HG02884 (cell line): ENCODE data around the gene TECPR1.
A peak's percentile ranks its signal among the peaks of the same experiment; 100 is the strongest.

Experiments
- ATAC-seq: cut with Tn5 transposase; IDR thresholded peaks from one replicate; pipeline ENCODE4 v1.9.1; 2021; ENCODE audit warnings: mild to moderate bottlenecking, moderate library complexity; ENCODE audit not compliant: unreplicated experiment

The TECPR1 gene

GRCh38 chr7:98285157-98286092 is 33.4 kb upstream of the TECPR1 start:
- no peak for ATAC-seq

GRCh38 chr7:98284335-98285036 is 32.5 kb upstream of the TECPR1 start:
- no peak for ATAC-seq

GRCh38 chr7:98283887-98284222 is 31.8 kb upstream of the TECPR1 start:
- ATAC-seq = no peak

- ATAC-seq = no peak
Observed at GRCh38 chr7:98283127-98283886, 31.3 kb upstream of the TECPR1 start.

- ATAC-seq = no peak
Observed at GRCh38 chr7:98282703-98283102, 30.7 kb upstream of the TECPR1 start.

GRCh38 chr7:98281757-98282606 is 29.9 kb upstream of the TECPR1 start:
- peak; percentile 31 for ATAC-seq

GRCh38 chr7:98280791-98281756 is 29.0 kb upstream of the TECPR1 start, which contains the start of gene BRI3:
TSS of gene BRI3 (plus strand) at chr7:98281686. CDS start at chr7:98281796, 110 bp downstream.
- peak; percentile 70 for ATAC-seq

- no peak for ATAC-seq
Observed at GRCh38 chr7:98280296-98280695, 28.3 kb upstream of the TECPR1 start.

GRCh38 chr7:98278936-98279335 is 26.9 kb upstream of the TECPR1 start:
- no peak for ATAC-seq

- no peak for ATAC-seq
Observed at GRCh38 chr7:98278408-98278807, 26.4 kb upstream of the TECPR1 start.

- no peak for ATAC-seq
Observed at GRCh38 chr7:98276241-98276761, 24.3 kb upstream of the TECPR1 start.

GRCh38 chr7:98267303-98267702 is 15.3 kb upstream of the TECPR1 start:
- no peak for ATAC-seq

- no peak for ATAC-seq
Observed at GRCh38 chr7:98266840-98267239, 14.8 kb upstream of the TECPR1 start.

- no peak for ATAC-seq
Observed at GRCh38 chr7:98265841-98266271, 13.8 kb upstream of the TECPR1 start.

GRCh38 chr7:98257701-98258100 is 5.7 kb upstream of the TECPR1 start:
- no peak for ATAC-seq

- ATAC-seq = no peak
Observed at GRCh38 chr7:98256431-98256830, 4.4 kb upstream of the TECPR1 start.

GRCh38 chr7:98254951-98255610 is 3.0 kb upstream of the TECPR1 start:
- no peak for ATAC-seq

- no peak for ATAC-seq
Observed at GRCh38 chr7:98254516-98254915, 2.5 kb upstream of the TECPR1 start.
